GM10266 (cell line): Measurements from ENCODE around the gene TMEM30B.
A peak's percentile ranks its signal among the peaks of the same experiment; 100 is the strongest.

Experiments
- DNase-seq: peaks from one replicate; pipeline ENCODE4 v3.0.0; 2012; ENCODE audit errors: extremely low spot score
- CTCF ChIP-seq: IDR thresholded peaks from 2 replicates; pipeline ENCODE4 v1.5.1; 2012; ENCODE audit warnings: mild to moderate bottlenecking, low read depth; ENCODE audit not compliant: control insufficient read depth, insufficient read depth; ENCODE audit errors: missing control alignments

TMEM30B gene

DNA sequence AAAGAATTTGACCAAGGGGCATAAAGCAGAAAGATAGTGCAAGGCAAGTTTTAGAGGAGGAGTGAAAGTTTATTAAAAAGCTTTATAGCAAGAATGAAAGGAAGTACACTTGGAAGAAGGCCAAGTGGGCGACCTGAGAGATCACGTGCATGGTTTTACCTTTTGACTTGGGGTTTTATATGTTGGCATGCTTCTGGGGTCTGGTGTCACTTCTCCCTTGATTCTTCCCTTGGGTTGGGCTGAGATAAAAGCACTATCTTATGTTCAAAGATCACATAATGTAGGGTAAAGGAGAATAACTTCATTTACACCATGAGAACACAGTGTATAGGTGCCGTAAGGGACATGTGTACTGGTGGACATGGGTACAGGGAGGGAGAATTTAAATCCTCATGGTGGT is 17.7 kb upstream of the TMEM30B start:
- no peak for DNase-seq

DNA sequence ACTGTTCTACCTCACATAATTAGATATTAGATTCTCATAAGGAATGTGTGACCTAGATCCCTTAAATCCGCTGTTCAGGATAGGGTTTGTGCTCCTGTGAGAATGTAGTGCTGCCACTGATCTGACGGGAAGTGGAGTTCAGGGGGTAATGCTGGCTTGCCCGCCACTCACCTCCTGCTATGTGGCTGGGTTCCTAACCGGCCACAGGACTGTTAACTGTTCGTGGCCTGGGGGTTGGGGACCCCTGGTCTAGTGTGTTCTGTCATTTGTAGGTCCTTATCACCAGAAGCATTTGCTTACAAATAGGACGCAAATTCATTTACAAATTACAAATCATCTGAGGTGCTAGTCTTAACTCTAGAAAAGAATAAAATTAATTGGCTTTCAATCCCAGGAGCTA is 16.4 kb upstream of the TMEM30B start:
- TF ChIP-seq CTCF, result no peak

More for the DNA sequence above, 17.7 kb upstream of the TMEM30B start:
- TF ChIP-seq CTCF, result no peak

DNA sequence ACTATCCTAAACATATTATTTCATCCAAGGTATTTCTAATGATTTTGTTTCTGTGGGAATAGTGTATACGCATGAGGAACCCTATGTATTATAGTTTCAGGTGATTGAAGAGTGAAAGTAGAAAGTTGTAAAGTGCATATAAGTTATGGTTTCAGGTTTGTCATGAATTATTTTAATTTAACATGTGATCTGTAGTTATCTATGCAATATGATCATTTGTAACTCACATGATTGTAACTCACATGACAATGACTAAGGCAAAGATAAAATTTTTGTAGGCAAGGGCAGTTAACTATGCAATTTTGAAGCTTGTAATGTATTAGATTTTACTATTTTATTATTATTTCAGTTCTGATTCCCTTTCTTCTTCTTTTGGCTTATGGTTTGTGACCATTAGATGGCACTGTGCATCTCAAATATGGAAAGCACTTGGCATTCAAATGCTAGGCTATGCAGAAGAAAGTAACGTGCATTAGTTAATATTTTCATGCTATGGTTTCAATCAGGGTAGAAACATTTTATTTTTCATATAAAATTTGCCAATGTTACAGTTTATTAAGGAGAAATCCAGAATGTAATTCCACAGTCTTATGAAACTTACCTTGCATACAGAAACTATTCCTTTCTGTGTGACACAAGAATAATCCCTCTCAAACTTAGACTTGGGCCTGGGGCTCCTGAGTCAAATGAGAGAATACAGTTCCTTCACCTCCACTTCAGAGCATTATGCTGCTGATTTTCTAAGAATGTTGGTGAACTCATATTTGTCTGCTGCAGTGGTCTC is 15.8 kb upstream of the TMEM30B start:
- peak; percentile 48 for DNase-seq
- TF ChIP-seq CTCF, result peak; percentile 57

More for the DNA sequence above, 16.4 kb upstream of the TMEM30B start:
- DNase-seq, result no peak

GRCh38 chr14:61296151-61296550 is 15.0 kb upstream of the TMEM30B start:
- TF ChIP-seq CTCF, result no peak

DNA sequence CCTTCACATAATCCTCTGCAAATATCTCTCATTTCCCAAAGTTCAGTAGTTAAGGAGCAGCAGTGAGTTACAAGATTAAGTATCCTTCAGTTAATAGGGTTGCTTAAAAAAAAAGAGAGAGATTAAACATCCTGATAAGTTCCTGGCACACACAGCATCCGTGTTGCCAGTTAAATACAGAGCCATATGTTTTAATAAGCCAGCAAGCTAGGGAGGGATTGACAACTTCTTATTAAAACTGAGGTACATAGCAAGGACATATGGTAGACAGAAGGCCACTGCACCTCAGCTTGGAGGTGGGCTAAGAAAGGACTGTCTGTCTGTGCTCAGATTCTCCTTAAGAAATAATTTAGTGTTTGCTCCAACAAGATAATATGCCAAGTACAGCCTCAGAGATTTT is 9.6 kb upstream of the TMEM30B start:
- TF ChIP-seq CTCF, result no peak
- DNase-seq, result no peak

More at GRCh38 chr14:61296151-61296550, 15.0 kb upstream of the TMEM30B start:
- no peak for DNase-seq

DNA sequence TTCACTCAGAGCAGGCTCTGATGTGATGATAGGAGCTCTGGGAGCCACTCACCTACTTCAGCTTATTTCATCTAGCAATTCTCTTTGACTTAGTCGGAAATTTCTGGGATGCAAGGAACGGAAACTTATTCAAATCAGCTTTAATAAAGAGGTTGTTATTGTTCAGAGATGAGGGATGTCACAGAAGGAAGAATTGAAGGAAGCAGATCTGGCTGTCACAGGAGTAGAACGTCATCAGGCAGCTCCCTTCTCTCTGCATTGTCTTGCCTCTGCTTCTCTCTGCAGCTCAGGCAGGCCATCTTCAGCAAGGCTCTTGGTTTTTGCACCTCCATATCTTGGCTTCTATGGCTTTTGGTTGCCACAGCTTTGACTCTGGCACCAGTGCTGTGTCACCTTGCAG is 7.6 kb upstream of the TMEM30B start:
- TF ChIP-seq CTCF, result no peak
- no peak for DNase-seq

- DNase-seq, result no peak
- TF ChIP-seq CTCF, result no peak
These were observed 7.1 kb upstream of the TMEM30B start for GRCh38 chr14:61288228-61288627.
